Body of pancreas (tissue), 4 donors: ENCODE data around the gene C20orf96.

Source experiments
- POLR2A ChIP-seq, 3 donors: fragments of 450-650 bp; IDR thresholded peaks; one replicate each; pipeline ENCODE4 v1.6.1; 2016; ENCODE audit warnings: antibody characterized with exemption in 3 of 3, mild to moderate bottlenecking in 2 of 3
- TF ChIP-seq, protein P1 (sequence below), 7 experiments: fragments of 450-650 bp in 4 of 7; fragments of 200-600 bp in 3 of 7; sonication (generic) in 3 of 7; IDR thresholded peaks; one replicate each; pipeline ENCODE4 v1.5.1; 2016 to 2019; ENCODE audit warnings: antibody characterized with exemption in 7 of 7

DNA sequence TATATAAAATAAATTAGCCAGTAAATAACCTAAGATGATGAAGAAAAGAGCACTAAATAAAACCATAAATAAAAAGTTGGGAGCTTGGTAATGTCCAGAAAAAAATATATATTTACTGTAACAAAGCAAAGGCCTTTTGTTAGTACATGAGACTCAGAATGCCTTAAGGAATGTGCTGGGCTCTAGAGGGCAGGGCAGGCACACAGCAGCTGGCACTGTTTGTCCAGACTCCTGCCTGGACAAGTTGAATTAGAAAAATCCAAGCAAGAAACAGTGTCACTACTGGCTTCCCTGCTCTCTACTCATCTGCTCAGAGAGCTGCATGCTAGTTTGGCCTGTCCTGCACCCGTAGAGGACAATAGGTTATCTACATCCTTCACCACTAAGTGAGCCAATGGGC, 54.7 kb downstream of the C20orf96 start:
- TF ChIP-seq, protein P1, sequence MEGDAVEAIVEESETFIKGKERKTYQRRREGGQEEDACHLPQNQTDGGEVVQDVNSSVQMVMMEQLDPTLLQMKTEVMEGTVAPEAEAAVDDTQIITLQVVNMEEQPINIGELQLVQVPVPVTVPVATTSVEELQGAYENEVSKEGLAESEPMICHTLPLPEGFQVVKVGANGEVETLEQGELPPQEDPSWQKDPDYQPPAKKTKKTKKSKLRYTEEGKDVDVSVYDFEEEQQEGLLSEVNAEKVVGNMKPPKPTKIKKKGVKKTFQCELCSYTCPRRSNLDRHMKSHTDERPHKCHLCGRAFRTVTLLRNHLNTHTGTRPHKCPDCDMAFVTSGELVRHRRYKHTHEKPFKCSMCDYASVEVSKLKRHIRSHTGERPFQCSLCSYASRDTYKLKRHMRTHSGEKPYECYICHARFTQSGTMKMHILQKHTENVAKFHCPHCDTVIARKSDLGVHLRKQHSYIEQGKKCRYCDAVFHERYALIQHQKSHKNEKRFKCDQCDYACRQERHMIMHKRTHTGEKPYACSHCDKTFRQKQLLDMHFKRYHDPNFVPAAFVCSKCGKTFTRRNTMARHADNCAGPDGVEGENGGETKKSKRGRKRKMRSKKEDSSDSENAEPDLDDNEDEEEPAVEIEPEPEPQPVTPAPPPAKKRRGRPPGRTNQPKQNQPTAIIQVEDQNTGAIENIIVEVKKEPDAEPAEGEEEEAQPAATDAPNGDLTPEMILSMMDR (IDR thresholded peaks at IDR 0.05) = peak in 2 of 7 experiments; percentile 10 to 13
- TF ChIP-seq POLR2A (IDR thresholded peaks at IDR 0.05) = no peak
